Upper lobe of right lung (tissue), 1 donor: ENCODE measurements around the gene GANC. TPM values are rescaled to one million over a fixed set of nuclear protein-coding genes. Genes with fewer than 3 reads are reported as not detected.
"Not testable (repeated sequence)": the region's sequence is repeated elsewhere in the genome, so short reads cannot be mapped to it uniquely, and the experiment has no call there.

Experiments used
- ATAC-seq: fragments of 200-7000 bp; cut with Tn5 transposase; one replicate; pipeline ENCODE4 v1.9.1; 2020; ENCODE audit warnings: mild to moderate bottlenecking, moderate library complexity
- DNase-seq: peaks from one replicate; pipeline ENCODE4 v3.0.0-alpha.2; 2020
- H3K27ac ChIP-seq: fragments of 200-600 bp; one replicate; pipeline ENCODE4 v1.8.0; 2022
- H3K27me3 ChIP-seq: fragments of 200-600 bp; one replicate; pipeline ENCODE4 v1.8.0; 2022; ENCODE audit warnings: mild to moderate bottlenecking
- H3K36me3 ChIP-seq: fragments of 200-600 bp; one replicate; pipeline ENCODE4 v1.8.0; 2022
- H3K4me1 ChIP-seq: fragments of 200-600 bp; one replicate; pipeline ENCODE4 v1.8.0; 2022
- H3K4me3 ChIP-seq: fragments of 200-600 bp; one replicate; pipeline ENCODE4 v1.8.0; 2022; ENCODE audit warnings: mild to moderate bottlenecking
- H3K9me3 ChIP-seq: fragments of 200-600 bp; one replicate; pipeline ENCODE4 v1.8.0; 2022
- intact Hi-C: fragments of 100-400 bp; cut with DNase I; formaldehyde crosslinking; loops from one replicate; pipeline ENCODE4 v1.11.0; 2022
- long read RNA-seq: library from polyadenylated mRNA; unstranded; transcript quantifications from one replicate; pipeline ENCODE4 v2.0.0, GENCODE V29; 2021
- total RNA-seq: library from RNA; stranded (reverse); fragmentation: NEBNext Ultra II Directional; extraction: Animal tissue kit (Norgen Biotek cat#: 25700); gene quantifications from one replicate; pipeline ENCODE4 v1.2.1, GENCODE V29; 2021
- TF ChIP-seq, protein P1 (sequence below): fragments of 200-600 bp; IDR thresholded peaks from one replicate; pipeline ENCODE4 v1.8.0; 2022; ENCODE audit warnings: antibody characterized with exemption
- donor health status: DM: no; HTN: yes; CAD: no; lungs with severe emphysema.

The GANC gene
- 111 TPM for total RNA-seq
- long read RNA-seq, full-length matches to known transcripts, result 4 of 26 reads
- long read RNA-seq, partial matches to known transcripts, result 3 of 26 reads
- long read RNA-seq, other reads (novel, unspliced or antisense), result 19 of 26 reads

- intact Hi-C loops, result no loop called here
These were observed at the start of gene GANC, which contains the start of gene TMEM87A for GRCh38 chr15:42272939-42273899. TSS of gene GANC (plus strand) at chr15:42273201. CDS start at chr15:42274482, 1,281 bp downstream. TSS of gene TMEM87A (minus strand) at chr15:42273433. CDS start at chr15:42273398, 35 bp downstream.

GRCh38 chr15:42226648-42227047, 46.4 kb upstream of the GANC start:
- TF ChIP-seq, protein P1, sequence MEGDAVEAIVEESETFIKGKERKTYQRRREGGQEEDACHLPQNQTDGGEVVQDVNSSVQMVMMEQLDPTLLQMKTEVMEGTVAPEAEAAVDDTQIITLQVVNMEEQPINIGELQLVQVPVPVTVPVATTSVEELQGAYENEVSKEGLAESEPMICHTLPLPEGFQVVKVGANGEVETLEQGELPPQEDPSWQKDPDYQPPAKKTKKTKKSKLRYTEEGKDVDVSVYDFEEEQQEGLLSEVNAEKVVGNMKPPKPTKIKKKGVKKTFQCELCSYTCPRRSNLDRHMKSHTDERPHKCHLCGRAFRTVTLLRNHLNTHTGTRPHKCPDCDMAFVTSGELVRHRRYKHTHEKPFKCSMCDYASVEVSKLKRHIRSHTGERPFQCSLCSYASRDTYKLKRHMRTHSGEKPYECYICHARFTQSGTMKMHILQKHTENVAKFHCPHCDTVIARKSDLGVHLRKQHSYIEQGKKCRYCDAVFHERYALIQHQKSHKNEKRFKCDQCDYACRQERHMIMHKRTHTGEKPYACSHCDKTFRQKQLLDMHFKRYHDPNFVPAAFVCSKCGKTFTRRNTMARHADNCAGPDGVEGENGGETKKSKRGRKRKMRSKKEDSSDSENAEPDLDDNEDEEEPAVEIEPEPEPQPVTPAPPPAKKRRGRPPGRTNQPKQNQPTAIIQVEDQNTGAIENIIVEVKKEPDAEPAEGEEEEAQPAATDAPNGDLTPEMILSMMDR, result no peak
- intact Hi-C loops, result no loop called here
- peaks cover 93% of the 10 kb centered on the region for H3K36me3 ChIP-seq

More at GRCh38 chr15:42272939-42273899, at the start of gene GANC, which contains the start of gene TMEM87A:
- peaks cover 41% of the 10 kb centered on the region for H3K4me1 ChIP-seq
- peak within 1 kb of the TSS; percentile 75 for H3K4me3 ChIP-seq
- peak; percentile 96 for ATAC-seq
- TF ChIP-seq, protein P1, result peak; percentile 5
- no peaks in the 10 kb centered on the region for H3K27me3 ChIP-seq
- no peaks in the 10 kb centered on the region for H3K9me3 ChIP-seq
- peak; percentile 98 for DNase-seq
- H3K27ac ChIP-seq, result peak within 1 kb of the TSS; percentile 97
- H3K36me3 ChIP-seq, result peaks cover 18% of the 10 kb centered on the region

GRCh38 chr15:42228036-42228435, 45.0 kb upstream of the GANC start:
- TF ChIP-seq, protein P1, result no peak
- no peak overlapping the region for H3K4me3 ChIP-seq
- no peak for ATAC-seq

More at GRCh38 chr15:42226648-42227047, 46.4 kb upstream of the GANC start:
- ATAC-seq (no peak), DNase-seq (no peak)
- Histone ChIP-seq H3K4me3 (no peak overlapping the region), H3K9me3 (no peaks in the 10 kb centered on the region), H3K27ac (no peak overlapping the region), H3K27me3 (no peaks in the 10 kb centered on the region), H3K4me1 (no peaks in the 10 kb centered on the region)

DNA sequence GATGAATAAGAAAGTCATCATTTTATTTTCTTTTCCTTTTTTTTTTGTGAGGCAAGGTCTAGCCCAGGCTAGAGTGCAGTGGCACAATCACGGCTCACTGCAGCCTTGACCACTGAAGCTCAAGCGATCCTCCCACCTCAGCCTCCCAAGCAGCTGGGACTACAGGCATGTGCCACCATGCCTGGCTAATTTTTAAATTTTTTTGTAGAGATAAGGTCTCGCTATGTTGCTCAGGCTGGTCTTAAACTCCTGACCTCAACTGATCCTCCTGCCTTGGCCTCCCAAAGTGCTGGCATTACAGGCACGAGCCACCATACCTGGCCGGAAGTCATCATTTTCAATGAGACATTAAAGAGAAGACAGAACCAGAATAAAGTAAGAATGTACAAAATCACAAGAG, 44.0 kb upstream of the GANC start:
- H3K36me3 ChIP-seq, result peaks cover 95% of the 10 kb centered on the region
- H3K27me3 ChIP-seq, ATAC-seq, H3K4me1 ChIP-seq, H3K4me3 ChIP-seq, H3K9me3 ChIP-seq, intact Hi-C loops, DNase-seq: not testable (repeated sequence)
- peak overlapping the region; percentile 25 for H3K27ac ChIP-seq

More at GRCh38 chr15:42228036-42228435, 45.0 kb upstream of the GANC start:
- Histone ChIP-seq H3K27me3 (no peaks in the 10 kb centered on the region), H3K9me3 (no peaks in the 10 kb centered on the region), H3K27ac (no peak overlapping the region), H3K36me3 (peaks cover 95% of the 10 kb centered on the region), H3K4me1 (no peaks in the 10 kb centered on the region)
- no peak for DNase-seq
- intact Hi-C loops, result no loop called here

GRCh38 chr15:42231088-42231487, 41.9 kb upstream of the GANC start:
- Histone ChIP-seq H3K4me3 (no peak overlapping the region), H3K4me1 (no peaks in the 10 kb centered on the region), H3K36me3 (peaks cover 94% of the 10 kb centered on the region), H3K27me3 (no peaks in the 10 kb centered on the region), H3K9me3 (no peaks in the 10 kb centered on the region), H3K27ac (no peak overlapping the region)
- TF ChIP-seq, protein P1, result no peak
- intact Hi-C loops, result no loop called here
- DNase-seq, result no peak
- ATAC-seq, result no peak

DNA sequence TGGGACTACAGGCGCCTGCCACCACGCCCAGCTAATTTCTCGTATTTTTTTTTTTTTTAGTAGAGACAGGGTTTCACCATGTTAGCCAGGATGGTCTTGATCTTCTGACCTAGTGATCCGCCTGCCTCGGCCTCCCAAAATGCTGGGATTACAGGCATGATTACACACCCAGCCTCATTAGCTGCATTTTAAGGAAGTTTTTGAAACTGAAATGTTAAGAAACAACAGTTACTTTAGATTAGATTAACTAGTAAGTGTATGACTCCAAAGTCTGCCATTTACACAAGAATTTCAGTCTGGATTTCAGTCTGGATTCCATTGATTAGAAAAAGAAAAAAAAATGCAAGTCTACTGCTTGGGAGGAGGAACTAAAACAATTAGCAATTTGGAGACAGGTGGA, 40.4 kb upstream of the GANC start:
- DNase-seq (no peak), ATAC-seq (no peak)
- TF ChIP-seq, protein P1, result no peak
- H3K4me3 ChIP-seq, result no peak overlapping the region
- H3K27me3 ChIP-seq, result no peaks in the 10 kb centered on the region
- intact Hi-C loops, result no loop called here
- H3K4me1 ChIP-seq, result no peaks in the 10 kb centered on the region
- no peaks in the 10 kb centered on the region for H3K9me3 ChIP-seq
- no peak overlapping the region for H3K27ac ChIP-seq
- peaks cover 94% of the 10 kb centered on the region for H3K36me3 ChIP-seq
